Stimulated activated CD8-positive, alpha-beta memory T cell treated with anti-CD3 and anti-CD28 coated beads, Interleukin-7, amount 100 ng/mL, for 48 hours (primary cell): ENCODE results near the gene GLYATL1.

Experiments
- DNase-seq, 2 donors: peaks; one replicate each; pipeline ENCODE4 v3.0.0-alpha.2; 2020; ENCODE audit warnings: low read depth in 1 of 2; ENCODE audit errors: extremely low read depth in 1 of 2

GLYATL1 gene

DNA sequence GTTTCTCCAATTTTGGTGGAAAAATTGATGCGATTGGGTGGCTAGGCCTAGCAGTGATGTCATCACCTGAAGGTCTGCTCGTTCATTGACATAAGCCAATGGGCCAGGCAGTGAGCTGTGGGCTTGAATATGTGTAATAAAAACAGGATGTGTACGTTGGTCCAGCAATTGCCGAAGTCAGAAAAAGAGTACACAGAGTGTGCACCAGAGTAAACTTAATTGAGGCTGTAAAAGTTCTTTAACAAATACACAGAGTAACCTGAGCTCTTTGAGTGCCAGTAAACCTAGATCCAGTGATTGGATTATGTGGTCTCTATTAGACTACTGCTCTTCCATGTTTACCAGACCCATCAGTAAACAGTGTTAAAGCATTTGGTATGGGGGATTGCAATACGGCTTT, 13.0 kb upstream of the GLYATL1 start:
- DNase-seq, result no peak

- no peak for DNase-seq
These were observed 12.6 kb upstream of the GLYATL1 start for GRCh38 chr11:58926695-58927094.

DNA sequence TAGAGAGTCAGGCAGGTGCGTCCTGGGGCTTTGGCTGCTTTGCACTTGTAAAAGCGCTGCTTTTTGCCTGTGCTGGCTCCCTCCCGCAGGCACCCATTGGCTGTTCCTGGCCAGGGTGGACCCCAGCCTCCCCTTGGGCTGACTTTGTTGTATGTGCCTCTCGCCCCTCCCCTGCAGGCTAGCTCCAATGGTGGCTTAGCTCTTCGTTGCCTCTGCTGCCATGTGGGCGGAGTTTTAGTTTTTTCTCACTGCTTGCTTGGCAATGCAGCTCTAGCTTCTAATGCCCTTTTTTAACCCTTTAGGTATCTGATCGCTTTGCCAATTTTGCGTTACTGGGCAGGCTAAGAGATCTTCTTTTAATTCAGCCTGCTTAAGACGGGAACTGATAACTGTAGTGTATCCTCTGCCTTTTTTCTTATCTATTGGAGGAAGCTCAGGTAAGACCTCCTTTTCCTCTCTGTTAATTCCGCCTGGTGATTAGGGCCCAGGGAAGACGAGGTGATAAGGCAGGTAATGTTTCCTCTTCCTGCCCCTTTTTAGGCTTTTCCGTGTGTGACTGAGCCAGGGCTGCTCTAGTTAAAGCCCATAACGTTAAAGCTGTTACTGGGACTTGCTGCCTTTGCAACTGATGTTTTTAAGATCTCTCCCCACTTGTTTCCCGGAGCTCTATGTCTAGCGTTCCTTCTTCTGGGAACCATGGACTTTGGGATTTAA, 11.7 kb upstream of the GLYATL1 start:
- no peak for DNase-seq

GRCh38 chr11:58928107-58928499, 11.2 kb upstream of the GLYATL1 start:
- DNase-seq, result no peak

- no peak for DNase-seq
These were observed 10.6 kb upstream of the GLYATL1 start for GRCh38 chr11:58928691-58929090.

DNA sequence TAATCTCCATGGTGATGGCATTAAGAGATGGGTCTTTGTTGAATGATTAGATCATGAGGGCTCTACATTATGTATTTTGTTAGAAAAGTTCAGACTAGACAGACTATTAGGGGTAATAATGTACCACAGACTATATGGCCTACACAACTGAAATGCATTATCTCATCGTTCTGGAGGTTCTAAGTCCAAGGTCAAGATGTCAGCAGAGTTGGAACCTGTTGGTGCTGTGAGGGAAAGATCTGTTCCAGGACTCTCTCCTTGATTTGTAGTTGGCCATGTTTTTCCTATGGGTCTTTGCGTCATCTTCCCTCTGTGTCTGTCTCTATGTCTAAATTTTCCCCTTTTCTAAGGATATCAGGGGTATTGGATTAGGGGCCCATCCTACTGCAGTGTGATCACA, 8.4 kb upstream of the GLYATL1 start:
- no peak for DNase-seq

- DNase-seq, result no peak
These were observed 5.6 kb upstream of the GLYATL1 start for GRCh38 chr11:58933661-58934060.

GRCh38 chr11:58934945-58935513, 4.3 kb upstream of the GLYATL1 start:
- DNase-seq, result no peak

- no peak for DNase-seq
These were observed 890 bp upstream of the GLYATL1 start for GRCh38 chr11:58938398-58938797.

DNA sequence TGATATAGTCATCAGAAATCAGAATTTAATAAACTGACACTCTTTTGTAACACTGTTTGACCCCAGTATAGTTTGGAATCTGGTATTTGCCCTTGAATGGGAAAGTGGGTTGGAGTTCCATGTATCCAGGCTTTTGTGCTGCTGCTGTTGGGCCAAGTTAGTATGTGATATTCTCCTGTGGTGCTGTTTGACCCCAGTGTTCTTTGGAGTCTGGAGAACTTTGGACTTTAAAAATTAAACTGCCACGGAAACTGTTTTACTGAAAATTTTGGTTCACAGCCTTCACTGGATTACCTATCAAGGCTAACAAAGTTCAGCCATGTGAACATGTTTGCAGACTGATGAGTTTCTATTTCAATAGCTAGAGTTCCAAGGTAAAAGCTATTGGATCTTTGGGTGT, 740 bp downstream of the GLYATL1 start:
- no peak for DNase-seq

GRCh38 chr11:58941838-58942237, 2.5 kb downstream of the GLYATL1 start:
- DNase-seq, result no peak

DNA sequence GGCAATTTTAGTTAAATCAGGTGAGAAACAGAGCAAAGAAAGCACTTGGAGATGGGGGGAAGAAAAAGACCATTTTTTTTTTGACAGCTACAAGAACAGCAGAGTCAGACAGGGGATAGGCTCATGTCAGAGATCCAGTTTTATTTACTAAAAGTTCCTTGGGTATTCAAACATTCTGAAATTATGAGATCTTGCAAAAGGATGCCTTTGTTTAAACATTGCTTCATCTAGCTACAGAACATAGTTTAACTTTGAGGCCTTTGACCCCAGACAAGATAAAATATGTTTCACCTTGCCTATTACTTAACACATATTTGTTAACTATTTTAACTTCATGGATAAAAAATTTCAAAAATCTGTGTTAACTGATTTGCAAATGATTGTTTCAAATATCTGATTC, 6.4 kb downstream of the GLYATL1 start:
- no peak for DNase-seq

DNA sequence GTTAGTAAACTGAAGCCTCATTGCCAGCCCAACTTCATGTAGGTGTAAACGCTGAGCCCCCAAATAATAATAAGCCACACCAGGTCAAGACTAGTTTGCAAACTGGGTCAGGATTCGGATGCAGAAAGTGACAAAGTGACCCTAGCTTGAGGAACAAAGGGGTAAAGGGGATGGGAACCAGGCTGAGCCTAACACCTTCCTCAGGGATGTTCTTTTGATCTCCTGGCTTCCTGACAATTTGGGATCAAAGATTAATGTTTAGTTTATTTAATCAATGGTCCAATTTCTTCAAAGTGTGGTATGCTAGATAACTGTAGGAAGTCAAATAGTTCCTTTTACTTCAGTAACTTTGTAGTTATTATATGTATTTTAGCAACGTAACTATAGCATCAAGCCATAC, 9.9 kb downstream of the GLYATL1 start:
- no peak for DNase-seq

DNA sequence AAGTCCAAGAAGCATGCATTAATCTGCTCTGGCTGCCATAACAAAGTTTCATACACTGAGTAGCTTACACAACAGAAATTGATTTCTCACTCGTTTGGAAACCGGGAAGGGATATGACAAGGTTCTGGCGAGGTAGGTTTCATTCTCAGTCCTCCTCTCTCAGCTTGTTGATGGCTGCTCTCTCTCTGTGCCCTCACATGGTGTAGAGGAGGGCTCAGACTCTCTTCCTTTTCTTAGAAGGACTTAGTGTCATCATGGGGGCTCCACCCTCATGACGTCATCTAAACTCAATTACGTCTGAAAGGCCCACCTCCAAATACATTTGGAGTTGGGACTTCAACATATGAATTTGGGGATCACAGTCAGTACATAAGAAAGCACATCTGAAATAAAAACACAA, 18.6 kb downstream of the GLYATL1 start:
- peak in 1 of 2 donors; percentile 9 for DNase-seq

DNA sequence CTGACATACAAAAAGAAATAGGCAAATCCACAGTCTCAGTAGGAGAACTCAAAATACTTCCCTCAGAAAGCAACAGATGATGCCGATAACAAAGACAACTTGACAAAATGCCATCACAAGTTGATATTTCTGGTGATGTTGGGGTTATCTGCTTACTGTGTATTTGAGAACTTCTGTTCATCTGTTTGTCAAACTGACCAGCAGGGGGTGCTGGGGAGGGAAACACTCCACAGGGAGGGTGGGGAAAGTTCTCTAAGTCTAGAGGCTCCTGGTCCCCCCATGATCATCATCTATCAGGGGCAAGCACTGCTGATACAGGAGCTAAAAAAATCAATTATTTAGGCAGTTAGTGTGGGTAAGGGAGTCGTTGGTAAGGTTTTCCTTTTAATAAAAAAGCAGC, 19.2 kb downstream of the GLYATL1 start:
- peak in 1 of 2 donors; percentile 7 for DNase-seq

GRCh38 chr11:58963551-58964104, 24.3 kb downstream of the GLYATL1 start:
- DNase-seq, result no peak

GRCh38 chr11:58965246-58965985, 26.1 kb downstream of the GLYATL1 start:
- DNase-seq, result no peak

DNA sequence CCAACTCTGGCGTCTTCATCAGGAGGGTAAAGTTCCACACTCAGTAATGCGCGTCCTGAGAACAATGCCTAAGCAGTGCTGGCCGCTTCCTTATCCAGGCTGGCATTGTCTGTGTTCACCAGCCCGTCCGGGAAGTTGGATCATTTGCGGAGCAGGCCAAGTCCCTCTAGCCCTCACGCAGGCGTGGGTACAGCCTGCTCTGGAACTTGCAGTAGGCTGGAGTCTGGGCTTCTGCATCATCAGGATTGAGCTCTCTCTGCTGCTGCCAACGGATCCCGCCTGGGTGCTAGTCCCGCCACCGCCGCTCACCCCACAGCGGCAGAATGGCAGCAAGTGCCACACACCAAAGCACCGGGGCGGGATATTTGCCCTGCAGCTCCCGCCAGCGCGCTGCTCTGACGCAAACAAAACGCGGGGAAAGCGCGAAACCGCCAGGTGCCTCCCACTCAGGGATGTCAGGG, 29.0 kb downstream of the GLYATL1 start:
- DNase-seq, result no peak

GRCh38 chr11:58977470-58977869, 38.2 kb downstream of the GLYATL1 start:
- no peak for DNase-seq

GRCh38 chr11:58979222-58979621, 39.9 kb downstream of the GLYATL1 start:
- DNase-seq, result no peak

DNA sequence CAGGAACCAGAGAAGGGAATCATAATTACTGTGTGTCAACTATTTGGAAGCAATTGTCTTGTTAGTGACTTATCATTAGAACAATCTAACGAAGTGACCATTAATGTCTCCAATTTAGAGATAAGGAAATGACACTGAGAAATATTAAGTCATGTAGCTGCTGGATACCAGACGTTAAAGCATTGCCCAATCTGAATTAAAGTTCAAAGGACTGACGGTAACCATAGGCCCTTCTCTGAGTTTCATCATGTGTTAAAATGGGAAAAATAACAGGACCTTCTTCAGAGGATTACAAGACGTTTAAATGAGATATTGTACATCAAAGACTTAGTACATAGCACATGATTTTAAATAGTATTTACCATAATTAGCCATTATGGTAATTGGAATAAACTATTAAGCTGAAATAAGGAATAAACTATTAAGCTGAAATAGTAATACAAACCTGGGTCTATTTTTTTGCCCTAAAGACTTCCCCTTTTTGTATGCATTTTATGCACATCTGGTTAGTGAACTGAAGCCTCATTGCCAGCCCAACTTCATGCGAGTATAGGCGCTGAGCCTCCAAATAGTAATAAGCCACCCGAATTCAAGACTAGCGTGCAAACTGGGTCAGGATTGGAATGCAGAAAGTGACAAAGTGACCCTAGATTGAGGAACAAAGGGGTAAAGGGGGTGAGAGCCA, 41.0 kb downstream of the GLYATL1 start:
- no peak for DNase-seq
